Measurements from ENCODE around the gene MBNL1. TPM values are rescaled to one million over a fixed set of nuclear protein-coding genes. Genes with fewer than 3 reads are reported as not detected.

The MBNL1 gene
- total and polyA plus RNA-seq, 4 donors: 25.8 to 121 (median 71.9) TPM

- Histone ChIP-seq H3K27ac (ENCODE audit: low read depth, low read length) (peak overlapping the region; percentile 98), H3K27me3 (ENCODE audit: control insufficient read depth, insufficient read depth, low read length) (no peaks in the 10 kb centered on the region), H3K36me3 (ENCODE audit: control insufficient read depth, insufficient read depth, low read length) (no peaks in the 10 kb centered on the region), H3K4me3 (ENCODE audit: low read depth, low read length) (peak overlapping the region; percentile 69), H3K4me1 (ENCODE audit: control insufficient read depth, insufficient read depth, low read length) (peaks cover 5% of the 10 kb centered on the region), H3K9me3 (ENCODE audit: control insufficient read depth, insufficient read depth, low read length) (no peaks in the 10 kb centered on the region)
- WGBS (ENCODE audit: insufficient coverage): no CpG with 5 or more reads among the region's 9 CpGs
- DNase-seq (ENCODE audit: low read depth in 4 of 6, low spot score in 6 of 6): no peak
These were observed 30.7 kb downstream of the MBNL1 start for GRCh38 chr3:152299249-152299976.

- Histone ChIP-seq H3K36me3 (ENCODE audit: control insufficient read depth, insufficient read depth, low read length) (no peaks in the 10 kb centered on the region), H3K27me3 (ENCODE audit: control insufficient read depth, insufficient read depth, low read length) (no peaks in the 10 kb centered on the region), H3K27ac (ENCODE audit: low read depth, low read length) (peak overlapping the region; percentile 98), H3K9me3 (ENCODE audit: control insufficient read depth, insufficient read depth, low read length) (no peaks in the 10 kb centered on the region), H3K4me1 (ENCODE audit: control insufficient read depth, insufficient read depth, low read length) (peaks cover 5% of the 10 kb centered on the region), H3K4me3 (ENCODE audit: low read depth, low read length) (peak overlapping the region; percentile 69)
- WGBS (ENCODE audit: insufficient coverage): 55% methylated on average over 4 of the region's 8 CpGs
- DNase-seq (ENCODE audit: low read depth in 4 of 6, low spot score in 6 of 6): no peak
These were observed 31.5 kb downstream of the MBNL1 start for GRCh38 chr3:152300029-152300731.

GRCh38 chr3:152301745-152302181 lies 33.0 kb downstream of the MBNL1 start:
- no peaks in the 10 kb centered on the region for H3K36me3 ChIP-seq (ENCODE audit: control insufficient read depth, insufficient read depth, low read length)
- H3K27me3 ChIP-seq (ENCODE audit: control insufficient read depth, insufficient read depth, low read length): no peaks in the 10 kb centered on the region
- H3K4me1 ChIP-seq (ENCODE audit: control insufficient read depth, insufficient read depth, low read length): peaks cover 5% of the 10 kb centered on the region
- DNase-seq (ENCODE audit: low read depth in 4 of 6, low spot score in 6 of 6): no peak
- no peak overlapping the region for H3K27ac ChIP-seq (ENCODE audit: low read depth, low read length)
- no CpG with 5 or more reads among the region's 3 CpGs for WGBS (ENCODE audit: insufficient coverage)
- H3K9me3 ChIP-seq (ENCODE audit: control insufficient read depth, insufficient read depth, low read length): no peaks in the 10 kb centered on the region
- peak overlapping the region; percentile 32 for H3K4me3 ChIP-seq (ENCODE audit: low read depth, low read length)

- no peaks in the 10 kb centered on the region for H3K9me3 ChIP-seq (ENCODE audit: control insufficient read depth, insufficient read depth, low read length)
- H3K27ac ChIP-seq (ENCODE audit: low read depth, low read length): peak overlapping the region; percentile 40
- H3K4me1 ChIP-seq (ENCODE audit: control insufficient read depth, insufficient read depth, low read length): peaks cover 2% of the 10 kb centered on the region
- no peaks in the 10 kb centered on the region for H3K36me3 ChIP-seq (ENCODE audit: control insufficient read depth, insufficient read depth, low read length)
- no CpG with 5 or more reads among the region's 4 CpGs for WGBS (ENCODE audit: insufficient coverage)
- no peak overlapping the region for H3K4me3 ChIP-seq (ENCODE audit: low read depth, low read length)
- DNase-seq (ENCODE audit: low read depth in 4 of 6, low spot score in 6 of 6): peak in 1 of 6 donors; percentile 48
- no peaks in the 10 kb centered on the region for H3K27me3 ChIP-seq (ENCODE audit: control insufficient read depth, insufficient read depth, low read length)
These were observed 33.8 kb downstream of the MBNL1 start for GRCh38 chr3:152302521-152303021.

GRCh38 chr3:152304160-152304559 lies 35.4 kb downstream of the MBNL1 start:
- Histone ChIP-seq H3K27ac (ENCODE audit: low read depth, low read length) (no peak overlapping the region), H3K27me3 (ENCODE audit: control insufficient read depth, insufficient read depth, low read length) (no peaks in the 10 kb centered on the region), H3K4me3 (ENCODE audit: low read depth, low read length) (no peak overlapping the region), H3K36me3 (ENCODE audit: control insufficient read depth, insufficient read depth, low read length) (no peaks in the 10 kb centered on the region), H3K4me1 (ENCODE audit: control insufficient read depth, insufficient read depth, low read length) (no peaks in the 10 kb centered on the region), H3K9me3 (ENCODE audit: control insufficient read depth, insufficient read depth, low read length) (no peaks in the 10 kb centered on the region)
- DNase-seq (ENCODE audit: low read depth in 4 of 6, low spot score in 6 of 6): no peak

GRCh38 chr3:152305075-152305474 lies 36.3 kb downstream of the MBNL1 start:
- H3K36me3 ChIP-seq (ENCODE audit: control insufficient read depth, insufficient read depth, low read length): no peaks in the 10 kb centered on the region
- H3K27me3 ChIP-seq (ENCODE audit: control insufficient read depth, insufficient read depth, low read length): no peaks in the 10 kb centered on the region
- H3K27ac ChIP-seq (ENCODE audit: low read depth, low read length): no peak overlapping the region
- no peak overlapping the region for H3K4me3 ChIP-seq (ENCODE audit: low read depth, low read length)
- DNase-seq (ENCODE audit: low read depth in 4 of 6, low spot score in 6 of 6): no peak
- H3K4me1 ChIP-seq (ENCODE audit: control insufficient read depth, insufficient read depth, low read length): no peaks in the 10 kb centered on the region
- no peaks in the 10 kb centered on the region for H3K9me3 ChIP-seq (ENCODE audit: control insufficient read depth, insufficient read depth, low read length)
- WGBS (ENCODE audit: insufficient coverage): no CpG with 5 or more reads among the region's 2 CpGs

GRCh38 chr3:152307829-152308474 lies 39.2 kb downstream of the MBNL1 start:
- no peak for DNase-seq (ENCODE audit: low read depth in 4 of 6, low spot score in 6 of 6)
- no peak overlapping the region for H3K27ac ChIP-seq (ENCODE audit: low read depth, low read length)
- WGBS (ENCODE audit: insufficient coverage): no CpG with 5 or more reads among the region's 1 CpG
- no peak overlapping the region for H3K4me3 ChIP-seq (ENCODE audit: low read depth, low read length)
- no peaks in the 10 kb centered on the region for H3K27me3 ChIP-seq (ENCODE audit: control insufficient read depth, insufficient read depth, low read length)
- no peaks in the 10 kb centered on the region for H3K36me3 ChIP-seq (ENCODE audit: control insufficient read depth, insufficient read depth, low read length)
- no peaks in the 10 kb centered on the region for H3K9me3 ChIP-seq (ENCODE audit: control insufficient read depth, insufficient read depth, low read length)
- H3K4me1 ChIP-seq (ENCODE audit: control insufficient read depth, insufficient read depth, low read length): no peaks in the 10 kb centered on the region

DNA sequence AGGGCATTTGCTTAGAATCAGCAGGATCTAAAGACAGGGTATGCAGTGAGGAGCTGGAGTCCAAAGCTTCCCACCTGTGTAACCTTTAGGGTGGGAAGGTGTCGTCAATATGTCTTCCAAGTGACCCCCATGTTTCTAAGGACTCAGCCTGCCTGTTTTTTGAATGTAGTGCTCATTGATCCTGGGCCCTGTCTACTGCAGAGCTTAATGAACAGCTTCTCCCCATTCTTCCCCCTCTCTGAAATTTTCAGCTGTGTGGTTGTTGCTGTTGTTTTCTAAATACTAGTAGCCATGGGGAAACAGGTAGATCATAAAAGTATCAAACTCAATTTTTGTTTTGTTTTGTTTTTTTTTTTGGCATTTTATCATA lies 39.7 kb downstream of the MBNL1 start:
- no peaks in the 10 kb centered on the region for H3K36me3 ChIP-seq (ENCODE audit: control insufficient read depth, insufficient read depth, low read length)
- no peak for DNase-seq (ENCODE audit: low read depth in 4 of 6, low spot score in 6 of 6)
- no peak overlapping the region for H3K27ac ChIP-seq (ENCODE audit: low read depth, low read length)
- H3K4me1 ChIP-seq (ENCODE audit: control insufficient read depth, insufficient read depth, low read length): no peaks in the 10 kb centered on the region
- H3K27me3 ChIP-seq (ENCODE audit: control insufficient read depth, insufficient read depth, low read length): no peaks in the 10 kb centered on the region
- 100% methylated on average over 1 of the region's 1 CpG for WGBS (ENCODE audit: insufficient coverage)
- no peak overlapping the region for H3K4me3 ChIP-seq (ENCODE audit: low read depth, low read length)
- H3K9me3 ChIP-seq (ENCODE audit: control insufficient read depth, insufficient read depth, low read length): no peaks in the 10 kb centered on the region

GRCh38 chr3:152309031-152309430 lies 40.3 kb downstream of the MBNL1 start:
- Histone ChIP-seq H3K27me3 (ENCODE audit: control insufficient read depth, insufficient read depth, low read length) (no peaks in the 10 kb centered on the region), H3K4me1 (ENCODE audit: control insufficient read depth, insufficient read depth, low read length) (no peaks in the 10 kb centered on the region), H3K36me3 (ENCODE audit: control insufficient read depth, insufficient read depth, low read length) (no peaks in the 10 kb centered on the region), H3K9me3 (ENCODE audit: control insufficient read depth, insufficient read depth, low read length) (no peaks in the 10 kb centered on the region), H3K27ac (ENCODE audit: low read depth, low read length) (no peak overlapping the region), H3K4me3 (ENCODE audit: low read depth, low read length) (no peak overlapping the region)
- WGBS (ENCODE audit: insufficient coverage): 80% methylated on average over 1 of the region's 3 CpGs
- DNase-seq (ENCODE audit: low read depth in 4 of 6, low spot score in 6 of 6): no peak

Measured in spinal cord (tissue), 10 donors.